Loucy (cell line): ENCODE results near the gene THAP9.

Experiments
- EZH2phosphoT487 ChIP-seq: fragments of 200-600 bp; IDR thresholded peaks from 2 replicates; pipeline ENCODE4 v1.6.1; 2018; ENCODE audit warnings: antibody characterized with exemption, mild to moderate bottlenecking, moderate library complexity, borderline replicate concordance
- TF ChIP-seq, protein P1 (sequence below): fragments of 200-600 bp; sonication (generic); conservative IDR thresholded peaks from 2 replicates; pipeline ENCODE4 v1.5.1; 2014; ENCODE audit warnings: mild to moderate bottlenecking, antibody characterized with exemption, low read length

DNA sequence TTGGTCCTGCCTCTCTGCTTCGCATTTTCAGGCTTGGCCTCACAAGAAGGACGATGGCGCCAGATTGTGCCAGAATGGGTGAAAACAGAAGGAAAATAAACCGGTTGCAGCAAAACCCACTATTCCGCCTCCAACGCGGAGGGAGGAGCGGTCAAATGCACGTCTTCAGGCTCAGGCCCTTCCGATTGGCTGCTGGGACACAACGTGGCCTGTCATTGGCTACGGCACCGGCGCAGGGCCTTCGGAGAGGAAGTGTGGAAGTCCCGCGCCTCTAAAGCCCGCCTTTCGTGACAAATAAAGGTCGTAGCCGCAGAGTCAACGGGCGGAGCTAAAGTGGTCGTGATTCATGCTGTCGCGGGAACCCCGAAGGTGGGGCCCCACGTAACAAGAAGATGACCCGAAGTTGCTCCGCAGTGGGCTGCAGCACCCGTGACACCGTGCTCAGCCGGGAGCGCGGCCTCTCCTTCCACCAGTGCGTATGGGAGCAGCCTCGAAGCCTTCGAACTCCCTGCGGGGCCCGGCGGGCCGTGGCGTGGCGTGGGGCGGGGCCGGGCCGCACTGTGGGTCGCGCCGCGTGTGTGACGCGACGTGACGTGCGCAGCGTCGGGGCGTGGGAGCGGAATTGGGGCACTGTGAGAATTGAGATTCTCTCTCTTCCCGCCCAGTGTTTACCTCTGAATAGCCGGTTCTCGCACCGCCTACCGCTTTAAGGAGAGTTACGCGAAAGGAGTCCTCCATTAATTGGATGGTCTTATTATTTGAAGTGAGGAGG lies at the start of gene THAP9:
- TF ChIP-seq, protein P1, sequence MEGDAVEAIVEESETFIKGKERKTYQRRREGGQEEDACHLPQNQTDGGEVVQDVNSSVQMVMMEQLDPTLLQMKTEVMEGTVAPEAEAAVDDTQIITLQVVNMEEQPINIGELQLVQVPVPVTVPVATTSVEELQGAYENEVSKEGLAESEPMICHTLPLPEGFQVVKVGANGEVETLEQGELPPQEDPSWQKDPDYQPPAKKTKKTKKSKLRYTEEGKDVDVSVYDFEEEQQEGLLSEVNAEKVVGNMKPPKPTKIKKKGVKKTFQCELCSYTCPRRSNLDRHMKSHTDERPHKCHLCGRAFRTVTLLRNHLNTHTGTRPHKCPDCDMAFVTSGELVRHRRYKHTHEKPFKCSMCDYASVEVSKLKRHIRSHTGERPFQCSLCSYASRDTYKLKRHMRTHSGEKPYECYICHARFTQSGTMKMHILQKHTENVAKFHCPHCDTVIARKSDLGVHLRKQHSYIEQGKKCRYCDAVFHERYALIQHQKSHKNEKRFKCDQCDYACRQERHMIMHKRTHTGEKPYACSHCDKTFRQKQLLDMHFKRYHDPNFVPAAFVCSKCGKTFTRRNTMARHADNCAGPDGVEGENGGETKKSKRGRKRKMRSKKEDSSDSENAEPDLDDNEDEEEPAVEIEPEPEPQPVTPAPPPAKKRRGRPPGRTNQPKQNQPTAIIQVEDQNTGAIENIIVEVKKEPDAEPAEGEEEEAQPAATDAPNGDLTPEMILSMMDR = no peak
- no peak for TF ChIP-seq EZH2phosphoT487
